Epithelial cell of esophagus (primary cell): ENCODE data around the gene IL12RB2.

ENCODE experiments used
- DNase-seq: peaks from one replicate; pipeline ENCODE4 v3.0.0; 2010; ENCODE audit warnings: low read depth
- H3K4me3 ChIP-seq: 2 replicates; pipeline ENCODE4 v1.5.1; 2011; ENCODE audit warnings: mild to moderate bottlenecking, low read length, control low read depth
- TF ChIP-seq, protein P1 (sequence below): IDR thresholded peaks from 2 replicates; pipeline ENCODE4 v1.5.1; 2011; ENCODE audit warnings: low read depth, mild to moderate bottlenecking, low read length, control low read depth, inconsistent platforms; ENCODE audit not compliant: insufficient read depth; ENCODE audit errors: missing control alignments

The IL12RB2 gene

DNA sequence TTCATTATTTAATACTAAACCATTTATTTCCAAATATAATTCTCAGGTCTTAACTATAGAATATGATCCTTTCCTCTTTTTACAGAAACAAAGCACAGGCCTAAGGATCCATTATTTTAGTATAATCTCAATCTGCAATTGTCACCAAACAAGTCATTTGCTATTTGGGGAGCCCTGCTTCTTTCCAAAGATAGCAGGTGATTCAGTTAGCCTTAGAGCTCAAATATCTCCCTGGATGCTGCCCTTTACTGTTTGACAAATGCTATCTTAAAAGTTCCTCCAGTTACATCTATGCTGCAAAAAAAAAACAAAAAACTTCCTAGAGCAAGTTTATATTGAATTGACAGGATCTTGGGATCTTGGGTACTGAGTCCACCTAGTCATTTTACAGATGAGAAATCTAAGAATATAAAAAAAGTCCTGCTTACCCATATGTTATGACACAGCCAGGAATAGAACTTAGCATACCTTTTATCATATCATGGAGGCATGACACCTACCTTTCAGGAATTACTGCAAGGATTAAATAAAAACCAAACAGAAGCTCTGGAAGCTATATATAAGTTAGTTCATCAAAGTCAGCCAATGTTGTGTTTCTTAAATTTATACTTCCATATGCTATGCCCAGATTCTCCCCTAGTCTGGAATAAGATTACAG, 113.3 kb downstream of the IL12RB2 start:
- H3K4me3 ChIP-seq, result no peak overlapping the region
- no peak for DNase-seq
- TF ChIP-seq, protein P1, sequence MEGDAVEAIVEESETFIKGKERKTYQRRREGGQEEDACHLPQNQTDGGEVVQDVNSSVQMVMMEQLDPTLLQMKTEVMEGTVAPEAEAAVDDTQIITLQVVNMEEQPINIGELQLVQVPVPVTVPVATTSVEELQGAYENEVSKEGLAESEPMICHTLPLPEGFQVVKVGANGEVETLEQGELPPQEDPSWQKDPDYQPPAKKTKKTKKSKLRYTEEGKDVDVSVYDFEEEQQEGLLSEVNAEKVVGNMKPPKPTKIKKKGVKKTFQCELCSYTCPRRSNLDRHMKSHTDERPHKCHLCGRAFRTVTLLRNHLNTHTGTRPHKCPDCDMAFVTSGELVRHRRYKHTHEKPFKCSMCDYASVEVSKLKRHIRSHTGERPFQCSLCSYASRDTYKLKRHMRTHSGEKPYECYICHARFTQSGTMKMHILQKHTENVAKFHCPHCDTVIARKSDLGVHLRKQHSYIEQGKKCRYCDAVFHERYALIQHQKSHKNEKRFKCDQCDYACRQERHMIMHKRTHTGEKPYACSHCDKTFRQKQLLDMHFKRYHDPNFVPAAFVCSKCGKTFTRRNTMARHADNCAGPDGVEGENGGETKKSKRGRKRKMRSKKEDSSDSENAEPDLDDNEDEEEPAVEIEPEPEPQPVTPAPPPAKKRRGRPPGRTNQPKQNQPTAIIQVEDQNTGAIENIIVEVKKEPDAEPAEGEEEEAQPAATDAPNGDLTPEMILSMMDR, result no peak

DNA sequence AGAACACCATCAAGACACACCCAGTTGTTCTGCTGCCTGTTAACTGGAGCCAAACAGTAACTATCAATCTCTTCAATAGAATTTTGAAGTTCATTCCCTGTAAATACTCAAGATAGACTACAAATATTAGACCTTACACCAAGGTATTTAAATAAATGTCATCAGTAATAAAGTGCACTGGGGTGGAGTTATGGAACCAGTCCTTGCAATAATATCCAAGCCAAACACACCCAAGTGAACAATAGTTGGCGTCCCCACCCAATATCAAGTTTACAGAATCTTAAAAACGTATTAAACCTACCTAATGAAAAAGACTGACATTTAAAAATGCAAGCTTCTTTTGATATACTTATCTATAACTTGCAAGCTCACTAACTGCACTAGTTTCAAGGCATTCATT, 119.8 kb downstream of the IL12RB2 start:
- DNase-seq, result no peak
- TF ChIP-seq, protein P1, result no peak

DNA sequence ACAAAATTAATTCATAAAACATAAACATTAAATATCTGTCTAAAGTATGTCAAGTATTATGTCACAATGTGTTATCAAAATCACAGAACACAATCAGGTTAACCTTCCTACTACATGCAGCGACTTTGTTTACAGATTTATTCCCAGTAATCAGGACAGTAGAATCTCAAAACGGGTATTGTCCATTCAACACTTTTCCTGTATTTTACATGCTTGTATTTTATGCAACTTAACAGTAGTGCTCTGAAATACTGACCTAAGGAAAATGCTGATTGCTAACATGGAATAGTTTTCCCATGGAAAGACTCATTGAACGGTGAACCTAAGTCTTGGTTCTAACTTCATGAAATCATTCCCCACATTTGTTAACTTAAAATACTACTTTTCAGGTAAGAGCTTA, 120.3 kb downstream of the IL12RB2 start:
- H3K4me3 ChIP-seq, result peak overlapping the region; percentile 68
- no peak for DNase-seq
- TF ChIP-seq, protein P1, result no peak

More for the DNA sequence above, 119.8 kb downstream of the IL12RB2 start:
- peak overlapping the region; percentile 68 for H3K4me3 ChIP-seq

DNA sequence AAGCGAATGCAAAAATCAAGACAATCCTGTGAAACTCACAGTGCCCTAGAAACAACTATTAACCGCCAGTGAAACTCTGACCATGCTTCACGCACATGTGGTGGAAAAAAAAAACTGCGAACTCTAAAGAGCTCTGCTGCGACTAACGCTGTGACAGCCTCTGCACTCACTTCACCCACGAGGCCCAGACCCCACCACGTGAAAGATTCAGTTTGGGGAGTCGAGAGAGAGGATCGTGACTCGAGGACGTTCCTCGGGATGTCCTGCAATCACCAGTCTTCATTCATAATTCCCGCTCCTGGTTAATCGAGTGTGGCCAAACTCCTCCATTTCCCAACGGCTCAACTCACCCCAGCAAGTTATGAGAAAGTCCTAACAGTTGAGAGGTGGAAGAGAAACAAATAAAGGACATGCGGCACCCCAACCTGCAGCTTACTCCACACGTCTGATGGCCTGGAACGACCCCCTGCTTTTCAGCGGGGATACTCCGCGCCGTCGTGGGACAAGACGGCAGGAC, 121.4 kb downstream of the IL12RB2 start:
- TF ChIP-seq, protein P1, result no peak
- peak overlapping the region; percentile 68 for H3K4me3 ChIP-seq
- DNase-seq, result no peak

DNA sequence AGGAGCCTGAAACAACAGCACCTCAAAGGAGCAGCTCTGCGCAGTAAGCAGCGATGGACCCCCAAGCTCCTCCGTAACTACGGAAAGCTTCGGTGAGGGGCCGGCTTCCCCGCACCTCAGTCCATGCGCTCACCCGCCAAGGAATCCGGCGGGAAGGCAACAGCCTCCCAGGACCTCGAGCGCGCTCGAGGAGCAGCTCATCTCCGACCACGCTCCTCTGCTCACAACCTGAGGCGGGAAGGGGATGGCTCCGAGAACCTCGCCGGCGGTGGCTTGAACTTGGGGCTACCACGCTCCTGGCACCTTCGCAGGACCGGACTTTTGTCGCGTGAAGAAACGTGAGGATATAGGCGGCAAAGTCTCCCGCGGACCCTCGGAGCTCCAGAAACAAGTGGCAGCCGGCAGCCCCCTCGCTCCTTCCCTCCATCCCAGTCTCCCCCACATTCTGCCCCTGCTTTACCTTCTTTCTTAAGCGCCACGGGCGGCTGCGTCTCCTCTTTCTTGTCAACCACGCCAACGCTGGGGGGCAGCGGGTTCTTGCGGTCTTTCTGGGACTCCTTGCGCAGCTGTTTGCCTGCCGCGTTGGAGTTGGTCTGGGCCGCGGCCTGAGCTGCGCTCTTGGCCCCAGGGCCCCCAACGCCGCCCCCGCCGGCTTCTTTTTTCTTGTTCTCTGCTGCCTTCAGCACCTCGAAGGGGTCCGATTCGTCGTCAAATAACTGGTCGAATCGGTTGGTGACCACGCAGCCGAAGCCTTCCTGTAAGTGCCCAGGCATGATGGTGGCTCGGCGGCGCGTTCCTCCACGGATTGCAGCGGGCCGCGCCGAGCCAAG, 122.1 kb downstream of the IL12RB2 start:
- peak overlapping the region; percentile 68 for H3K4me3 ChIP-seq
- DNase-seq, result no peak
- TF ChIP-seq, protein P1, result no peak

DNA sequence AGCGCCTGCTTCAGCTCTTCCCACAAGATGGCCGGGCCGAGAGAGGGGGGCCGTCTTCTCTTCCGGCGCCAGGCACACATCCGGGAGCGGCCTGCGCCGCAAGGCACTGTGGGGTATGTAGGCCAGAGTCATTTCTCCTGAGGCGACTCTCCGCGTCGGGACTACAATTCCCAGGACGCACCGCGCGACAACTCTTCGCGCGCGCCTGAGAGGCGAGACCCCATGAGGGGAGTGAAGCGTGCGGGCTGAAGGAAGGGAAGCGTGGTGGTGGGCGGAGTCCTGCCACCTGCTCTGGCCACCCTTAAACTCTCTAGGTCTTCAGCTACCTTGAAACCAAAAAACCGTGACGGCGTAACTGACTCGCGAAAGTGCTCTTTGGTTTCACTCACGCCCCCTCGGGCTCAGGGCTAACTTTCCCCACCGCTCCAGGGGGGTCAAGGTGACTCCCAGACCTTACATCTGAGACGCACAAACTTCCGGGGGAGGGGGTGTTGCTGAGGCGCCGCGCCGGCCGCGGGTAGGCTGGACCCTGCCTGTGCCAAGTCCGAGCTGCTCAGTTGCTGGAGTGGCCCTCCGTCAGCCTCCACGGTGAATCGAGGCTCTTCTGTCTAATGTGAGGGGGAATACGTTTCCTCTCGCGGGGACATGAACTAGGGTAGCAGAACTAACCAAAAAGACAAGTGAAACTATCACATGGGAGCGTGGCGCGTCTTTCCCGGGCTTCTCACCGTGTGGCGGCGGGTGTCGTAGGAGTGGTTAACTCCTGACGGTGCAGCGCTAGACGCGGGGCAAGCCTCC, 122.9 kb downstream of the IL12RB2 start, which contains the start of gene SERBP1:
TSS of gene SERBP1 (minus strand) at position 45 of the 798 bp plus-strand sequence. CDS start 102 bp downstream, outside the sequence.
- H3K4me3 ChIP-seq, result peak within 1 kb of the TSS; percentile 68
- TF ChIP-seq, protein P1, result no peak

More for the DNA sequence above, 122.9 kb downstream of the IL12RB2 start, which contains the start of gene SERBP1:
- DNase-seq, result peak; percentile 98
